ENCODE results near the gene FRAS1.
"Not testable (repeated sequence)": the region's sequence is repeated elsewhere in the genome, so short reads cannot be mapped to it uniquely, and the experiment has no call there.

Gene FRAS1

DNA sequence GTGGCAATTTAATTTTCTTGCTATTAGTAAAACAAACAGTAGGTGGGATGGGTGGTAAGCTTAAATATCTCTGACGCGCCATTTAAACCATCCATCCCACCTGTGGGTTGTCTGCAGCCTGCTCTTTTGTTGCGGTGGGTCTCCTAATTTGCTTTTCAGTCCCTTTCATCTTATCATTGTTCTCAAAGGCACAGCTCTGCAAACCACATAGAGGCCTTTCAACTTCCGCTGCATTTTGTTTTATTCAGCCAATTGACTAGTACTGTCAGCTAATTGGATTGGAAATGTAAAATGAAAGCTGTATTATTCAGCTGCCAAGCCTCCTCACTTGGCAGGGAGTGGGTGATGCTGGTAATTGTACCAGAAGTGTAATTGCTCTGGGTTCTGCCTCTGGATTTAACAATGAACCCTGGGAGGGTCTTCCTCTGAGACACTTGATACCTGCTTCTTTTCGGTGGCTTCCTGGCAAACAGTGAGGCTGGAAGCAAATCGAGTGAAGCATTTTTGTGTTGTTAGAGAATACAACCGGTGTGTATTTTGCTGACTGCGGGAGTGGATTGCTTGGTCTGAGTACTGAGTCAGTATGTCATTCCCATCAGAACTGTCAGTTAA lies 165.6 kb downstream of the FRAS1 start:
- no peak for DNase-seq

DNA sequence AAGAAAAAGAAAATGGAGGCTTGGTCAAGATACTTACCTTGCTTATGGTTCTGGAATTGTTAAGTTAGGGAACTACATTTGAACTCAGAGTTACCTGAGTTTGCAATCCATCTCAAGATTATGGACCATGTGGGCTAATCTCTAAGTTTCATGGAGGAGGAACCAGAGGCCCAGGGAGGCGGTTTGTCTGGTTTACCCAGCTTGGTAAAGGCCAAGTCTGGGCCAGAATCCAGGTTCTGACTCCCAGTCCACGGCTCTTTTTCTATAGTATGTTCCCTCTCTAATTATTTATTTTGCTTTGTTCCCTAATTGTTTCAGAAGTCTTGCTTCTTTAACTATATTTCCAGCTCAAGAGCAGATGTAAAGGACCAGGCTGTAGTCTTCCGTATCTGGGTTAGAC lies 168.1 kb downstream of the FRAS1 start:
- no peak for DNase-seq

DNA sequence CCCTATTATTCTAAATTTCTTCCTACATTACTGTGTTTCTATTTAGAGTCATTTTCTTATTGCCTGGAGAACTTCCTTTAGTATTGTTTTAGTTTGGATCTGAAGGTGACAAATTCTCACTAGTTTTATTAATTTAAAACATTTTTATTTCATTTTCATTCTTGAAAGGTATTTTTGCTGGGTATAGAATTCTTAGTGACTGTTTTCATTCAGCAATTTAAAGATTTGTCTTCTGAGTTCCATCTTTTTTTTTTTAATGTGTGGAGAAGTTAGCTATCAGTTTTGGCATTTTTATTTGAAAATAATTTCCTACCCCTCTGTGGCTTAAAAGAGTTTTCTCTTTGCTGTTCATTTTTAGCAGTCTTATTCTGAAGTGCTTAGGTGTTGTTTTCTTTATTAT lies 169.2 kb downstream of the FRAS1 start:
- no peak for DNase-seq

DNA sequence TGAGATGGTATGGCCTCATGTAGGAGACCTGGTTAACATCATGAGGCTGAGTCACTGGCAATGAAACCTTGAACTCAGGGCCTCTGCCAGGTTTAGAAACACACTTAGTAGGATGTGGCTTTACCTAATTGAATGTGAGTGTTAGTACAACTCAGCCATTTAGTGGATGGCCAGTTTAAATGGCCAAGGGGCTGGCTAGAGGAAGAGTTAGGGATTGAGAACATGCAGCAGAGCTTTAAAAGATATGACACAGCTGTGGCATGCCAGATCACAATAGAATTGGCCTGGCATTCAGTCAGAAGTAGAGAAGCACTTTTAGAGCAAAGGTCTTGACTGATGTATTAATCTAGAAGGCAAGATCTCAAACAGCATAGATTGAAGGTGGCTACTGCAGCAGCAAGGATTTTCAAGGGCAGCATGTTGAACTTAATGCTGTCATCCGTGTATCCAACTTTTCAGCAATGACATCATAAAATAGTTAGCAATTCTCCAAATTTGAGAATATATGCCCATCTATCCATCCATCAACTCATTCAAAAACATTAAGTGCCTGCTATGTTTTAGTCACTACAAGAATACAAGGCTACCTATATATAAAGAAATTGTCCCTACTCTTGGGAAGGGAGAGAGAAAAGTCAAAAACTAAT lies 170.4 kb downstream of the FRAS1 start:
- DNase-seq = no peak

DNA sequence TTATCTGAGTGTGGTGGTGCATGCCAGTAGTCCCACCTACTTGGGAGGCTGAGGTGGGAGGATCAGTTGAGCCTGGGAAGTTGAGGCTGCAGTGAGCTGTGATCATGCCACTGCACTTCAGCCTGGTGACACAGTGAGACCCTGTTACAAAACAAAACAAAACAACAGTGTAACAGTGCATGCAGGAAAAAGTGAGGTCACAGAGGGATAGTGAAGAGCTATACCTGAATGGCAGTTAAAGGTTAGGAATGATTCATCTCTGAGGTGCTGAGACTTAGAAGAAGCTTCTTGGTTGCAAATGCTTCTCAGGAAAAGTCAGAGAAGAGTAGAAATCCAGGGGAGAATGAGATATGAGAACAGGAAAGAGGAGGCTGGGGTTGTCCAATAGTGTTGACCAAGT lies 178.7 kb downstream of the FRAS1 start:
- DNase-seq = no peak

DNA sequence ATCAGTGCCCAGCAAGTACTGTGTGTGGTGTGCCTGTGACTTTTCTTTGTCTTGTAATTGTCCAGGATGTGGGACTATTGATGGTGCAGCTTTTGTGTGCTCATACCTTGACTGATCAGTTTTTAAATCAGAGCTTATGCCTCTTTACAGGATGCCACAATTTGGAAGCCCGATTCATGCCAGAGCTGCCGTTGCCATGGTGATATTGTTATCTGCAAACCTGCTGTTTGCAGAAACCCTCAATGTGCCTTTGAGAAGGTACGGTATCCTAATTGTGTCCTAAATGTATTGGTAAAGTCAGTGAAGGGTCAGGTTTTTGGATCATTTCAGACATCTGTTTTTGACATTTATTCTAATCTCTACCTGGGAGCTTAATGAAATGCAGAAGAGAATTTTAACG lies 180.2 kb downstream of the FRAS1 start:
- no peak for DNase-seq

DNA sequence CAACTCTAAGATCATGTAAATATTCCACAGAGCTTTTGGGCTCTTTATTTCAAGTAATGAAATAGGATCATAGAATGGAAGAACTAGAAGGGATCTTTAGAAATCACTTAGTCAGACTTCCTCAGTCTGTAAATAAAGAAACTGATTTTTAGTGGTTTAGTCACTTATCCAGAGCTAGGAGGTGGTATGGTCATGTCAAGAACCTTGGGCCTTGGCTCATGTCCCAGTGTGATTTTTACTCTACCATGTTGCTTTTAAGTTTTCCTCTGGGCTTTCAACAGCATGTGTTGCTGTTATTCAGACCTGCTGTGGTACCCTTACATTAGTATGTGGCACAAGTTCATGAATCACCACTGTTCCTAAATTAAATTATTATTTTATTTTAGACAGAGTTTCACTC lies 184.9 kb downstream of the FRAS1 start:
- DNase-seq = no peak

DNA sequence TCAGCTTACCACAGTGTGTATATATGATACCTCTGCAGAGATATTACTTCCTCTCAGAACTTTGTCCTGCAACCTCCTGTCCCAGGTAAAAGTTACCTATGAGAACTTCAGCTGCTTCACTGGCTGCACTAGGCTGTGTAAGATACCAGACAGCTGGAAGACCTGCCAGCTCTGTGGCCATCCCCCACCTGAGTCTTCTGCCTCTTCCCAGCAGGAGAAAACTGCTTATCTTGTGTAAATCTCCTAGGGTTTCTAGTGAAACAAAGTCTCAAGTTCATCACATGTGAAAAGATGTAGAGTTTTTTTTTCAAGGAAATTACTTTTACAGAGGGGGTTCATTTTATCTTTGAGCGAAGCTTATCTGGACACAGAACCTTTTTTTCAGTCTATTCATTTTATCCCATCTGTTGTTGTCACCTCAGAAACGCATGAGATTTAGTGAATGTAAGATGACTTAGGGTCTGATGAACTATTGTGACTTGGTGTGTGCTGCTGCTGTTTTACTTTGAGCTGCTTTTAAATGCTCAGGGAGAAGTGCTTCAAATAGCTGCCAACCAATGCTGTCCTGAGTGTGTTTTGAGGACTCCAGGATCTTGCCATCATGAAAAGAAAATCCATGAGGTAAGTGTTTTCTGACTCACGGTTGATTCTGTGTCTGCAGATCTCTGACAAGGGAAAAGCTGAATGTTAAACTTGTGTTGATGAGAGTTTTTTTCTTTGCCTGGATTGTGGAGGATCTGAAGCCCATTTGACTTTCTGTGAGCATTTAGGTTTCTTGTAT lies 187.8 kb downstream of the FRAS1 start:
- no peak for DNase-seq

DNA sequence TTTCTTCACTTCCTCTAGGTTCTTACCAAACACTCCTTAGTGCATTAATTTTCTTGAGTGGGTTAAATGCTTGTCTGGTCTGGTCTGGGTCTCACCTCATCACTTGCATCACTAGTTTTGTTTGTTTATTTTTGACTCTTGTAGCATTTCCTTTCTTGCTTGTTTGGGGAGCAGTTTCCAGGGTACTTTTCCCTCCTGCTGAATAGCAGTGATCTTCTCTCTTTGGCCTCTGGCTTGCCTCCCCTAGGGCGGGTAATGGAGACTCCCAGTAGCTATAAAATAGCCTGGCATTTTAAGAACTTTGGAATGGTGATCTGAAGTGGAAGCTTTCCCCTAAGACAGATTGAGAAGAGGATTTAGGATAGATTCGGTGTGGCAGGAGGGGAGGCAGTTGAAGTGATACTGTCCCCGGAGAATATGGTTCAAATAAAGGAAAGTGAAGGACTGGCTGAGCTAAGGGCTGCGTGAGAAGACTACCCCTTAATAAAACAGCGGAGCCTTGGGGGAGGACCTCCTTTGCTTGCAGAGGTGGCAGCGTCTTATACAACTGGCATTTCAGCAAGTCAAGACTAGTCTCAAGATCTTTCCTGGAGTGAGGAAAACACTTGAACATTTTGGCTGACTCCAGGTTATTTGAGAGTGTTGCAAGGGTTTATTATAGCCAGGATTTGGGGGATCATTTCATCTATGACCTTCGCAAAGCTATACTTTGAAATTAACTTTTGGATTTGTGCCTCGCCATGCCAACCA lies 190.6 kb downstream of the FRAS1 start:
- DNase-seq = no peak

DNA sequence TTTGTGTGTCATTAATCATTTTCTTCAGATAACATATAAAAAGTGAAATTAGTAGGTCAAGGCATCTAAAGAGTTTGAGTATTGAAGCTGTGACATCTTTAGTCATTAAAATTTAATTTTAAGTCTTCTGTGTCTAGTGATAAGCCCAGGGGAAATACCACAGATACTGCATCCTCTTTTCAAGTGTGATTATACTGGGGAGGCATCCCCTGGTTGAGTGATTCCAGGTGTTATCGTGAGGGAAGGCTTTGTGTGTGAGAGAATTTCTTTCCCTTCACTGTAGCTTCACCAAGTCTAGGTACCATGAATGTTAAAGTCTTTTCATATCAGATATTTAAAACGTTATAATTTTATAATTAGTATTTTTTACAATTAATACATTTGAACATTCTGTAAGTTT lies 193.4 kb downstream of the FRAS1 start:
- no peak for DNase-seq

DNA sequence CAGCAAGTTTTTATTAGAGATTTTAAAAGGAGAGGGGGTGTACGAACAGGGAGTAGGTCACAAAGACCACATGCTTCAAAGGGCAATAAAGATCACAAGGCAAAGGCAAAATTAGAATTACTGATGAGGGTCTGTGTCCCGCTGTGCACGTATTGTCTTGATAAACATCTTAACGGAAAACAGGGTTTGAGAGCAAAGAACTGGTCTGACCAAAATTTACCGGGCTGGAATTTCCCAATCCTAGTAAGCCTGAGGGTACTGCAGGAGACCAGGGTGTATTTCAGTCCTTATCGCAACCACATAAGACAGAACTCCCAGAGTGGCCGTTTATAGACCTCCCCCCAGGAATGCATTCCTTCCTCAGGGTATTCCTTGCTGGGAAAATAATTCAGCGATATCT lies 195.7 kb downstream of the FRAS1 start:
- not testable (repeated sequence) for DNase-seq

DNA sequence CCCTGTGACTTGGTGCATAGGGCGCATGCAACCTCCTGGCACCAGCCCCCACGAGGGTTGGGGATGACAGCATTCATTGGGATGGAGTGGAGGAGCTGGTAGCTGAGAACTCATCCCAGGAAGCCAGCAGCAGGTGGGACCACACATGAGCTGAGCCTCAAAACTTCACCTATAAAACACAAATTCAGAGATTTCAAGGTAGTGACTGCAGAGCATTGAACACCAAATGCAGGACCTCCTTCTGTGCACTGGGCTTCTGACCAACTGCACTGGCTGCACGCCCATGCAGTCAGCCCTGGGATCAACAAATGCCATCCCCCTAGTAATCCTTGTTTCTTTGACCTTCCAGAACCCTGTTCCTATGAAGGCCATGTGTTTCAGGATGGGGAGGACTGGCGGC lies 197.8 kb downstream of the FRAS1 start:
- DNase-seq = no peak

DNA sequence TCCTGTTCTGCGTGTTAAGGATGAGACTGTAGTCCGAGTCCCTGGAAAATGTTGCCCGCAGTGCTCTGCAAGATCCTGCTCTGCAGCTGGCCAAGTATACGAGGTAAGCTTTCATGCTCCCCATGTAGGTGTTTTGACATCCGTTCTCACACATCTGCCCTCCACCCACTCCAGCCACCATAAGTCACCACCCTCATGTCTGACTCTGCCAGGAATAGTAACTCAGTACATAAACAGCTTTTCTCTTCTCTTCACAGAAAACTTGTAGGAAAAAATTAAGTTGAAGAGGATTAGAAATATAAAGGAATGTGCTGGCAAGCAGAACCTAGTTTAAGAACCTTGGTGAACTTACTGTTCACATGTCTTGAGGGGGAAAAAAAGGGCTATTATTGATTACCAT lies 207.9 kb downstream of the FRAS1 start:
- DNase-seq = no peak

DNA sequence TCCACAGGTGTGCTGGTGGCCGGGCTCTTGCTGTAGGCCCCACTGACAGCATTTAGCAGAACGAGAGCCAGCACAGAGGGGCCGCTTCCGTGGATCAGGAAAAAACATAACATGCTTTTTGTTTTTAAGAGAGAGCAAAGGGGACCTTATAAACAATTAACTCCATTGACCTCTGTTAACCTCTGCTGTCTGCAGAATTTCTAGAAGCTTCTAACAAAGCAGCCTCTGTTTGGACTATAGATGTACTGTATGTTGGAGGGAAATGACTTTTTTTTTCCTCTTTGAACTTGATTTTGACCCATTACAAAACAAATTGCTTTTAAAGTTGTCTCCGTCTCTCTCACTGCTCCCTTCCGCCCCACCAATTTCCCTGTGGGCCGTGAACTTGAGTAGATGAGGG lies 210.7 kb downstream of the FRAS1 start:
- no peak for DNase-seq

DNA sequence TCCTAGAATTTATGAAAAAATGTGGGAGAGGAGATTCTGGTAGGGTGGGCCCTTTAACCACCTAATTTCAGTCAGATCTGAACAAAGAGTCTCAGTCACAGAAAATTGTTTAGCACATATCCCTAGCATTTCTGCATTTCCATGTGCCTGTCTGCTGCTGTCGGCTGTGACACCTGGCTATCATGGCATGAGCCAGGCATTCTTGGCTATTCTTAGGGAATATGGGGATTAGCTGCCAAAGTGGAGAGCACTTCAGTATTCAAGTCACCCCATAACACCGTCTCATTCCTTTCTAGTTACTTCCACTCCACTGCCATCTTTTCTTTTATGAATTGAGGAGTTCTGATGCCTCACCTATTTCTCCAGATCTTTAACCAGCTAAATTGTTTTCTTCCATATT lies 211.5 kb downstream of the FRAS1 start:
- no peak for DNase-seq

DNA sequence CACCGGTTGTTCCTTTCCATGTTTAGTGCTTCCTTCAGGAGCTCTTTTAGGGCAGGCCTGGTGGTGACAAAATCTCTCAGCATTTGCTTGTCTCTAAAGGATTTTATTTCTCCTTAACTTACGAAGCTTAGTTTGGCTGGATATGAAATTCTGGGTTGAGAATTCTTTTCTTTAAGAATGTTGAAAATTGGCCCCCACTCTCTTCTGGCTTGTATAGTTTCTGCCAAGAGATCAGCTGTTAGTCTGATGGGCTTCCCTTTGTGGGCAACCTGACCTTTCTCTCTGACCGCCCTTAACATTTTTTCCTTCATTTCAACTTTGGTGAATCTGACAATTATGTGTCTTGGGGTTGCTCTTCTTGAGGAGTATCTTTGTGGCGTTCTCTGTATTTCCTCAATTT lies 218.3 kb downstream of the FRAS1 start:
- not testable (repeated sequence) for DNase-seq

DNA sequence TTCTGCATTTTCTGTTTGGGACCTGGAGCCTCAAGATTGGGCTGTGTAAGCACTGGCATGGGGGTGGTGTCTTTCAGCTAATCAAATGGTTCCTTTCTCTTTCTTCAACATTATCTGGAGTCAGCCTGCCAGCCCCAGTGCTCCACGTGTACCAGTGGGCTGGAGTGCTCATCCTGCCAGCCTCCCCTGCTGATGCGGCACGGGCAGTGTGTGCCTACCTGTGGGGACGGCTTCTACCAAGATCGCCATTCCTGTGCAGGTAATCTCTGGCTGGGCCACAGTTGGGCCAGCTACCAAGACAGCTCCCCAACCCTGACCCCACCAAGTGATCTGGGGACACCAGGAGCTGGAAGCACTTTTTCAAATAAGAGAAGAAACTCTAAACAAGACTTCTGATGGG lies 229.2 kb downstream of the FRAS1 start:
- DNase-seq = no peak

DNA sequence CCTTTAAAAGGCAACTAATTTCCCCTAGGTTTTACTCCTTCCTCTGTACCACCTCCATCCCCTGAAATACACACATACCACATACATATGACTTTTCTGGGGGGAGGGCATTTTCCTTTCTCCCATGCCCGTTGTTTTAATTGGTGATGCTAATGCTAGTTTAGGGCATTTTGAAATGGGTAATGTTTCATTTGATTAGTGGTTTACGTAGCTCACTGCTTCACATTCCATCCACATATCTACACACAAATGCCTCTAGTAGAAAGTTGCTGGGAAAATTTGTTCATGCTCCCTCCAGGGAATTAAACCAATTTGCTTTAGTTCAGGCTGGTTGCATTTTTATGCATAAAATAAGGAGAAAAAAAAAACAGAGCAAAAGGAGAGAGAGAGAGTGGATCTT lies 231.2 kb downstream of the FRAS1 start:
- no peak for DNase-seq

DNA sequence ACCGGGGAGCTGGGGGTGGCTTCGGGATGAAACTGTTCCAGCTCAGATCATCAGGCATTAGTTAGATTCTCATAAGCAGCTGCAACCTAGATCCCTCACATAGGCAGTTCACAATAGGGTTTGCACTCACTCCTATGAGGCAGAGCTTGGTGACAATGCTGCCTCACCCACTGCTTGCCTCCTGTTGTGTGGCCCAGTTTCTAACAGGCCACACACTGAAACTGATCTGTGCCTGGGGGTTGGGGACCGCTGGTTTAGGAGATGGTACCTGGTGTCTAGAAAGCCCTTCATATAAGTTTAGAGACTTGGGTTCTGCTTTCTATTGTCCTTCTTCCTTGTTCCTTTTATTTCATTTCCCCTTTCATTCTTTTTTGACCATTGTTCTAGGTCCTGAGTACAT lies 234.2 kb downstream of the FRAS1 start:
- DNase-seq = no peak

DNA sequence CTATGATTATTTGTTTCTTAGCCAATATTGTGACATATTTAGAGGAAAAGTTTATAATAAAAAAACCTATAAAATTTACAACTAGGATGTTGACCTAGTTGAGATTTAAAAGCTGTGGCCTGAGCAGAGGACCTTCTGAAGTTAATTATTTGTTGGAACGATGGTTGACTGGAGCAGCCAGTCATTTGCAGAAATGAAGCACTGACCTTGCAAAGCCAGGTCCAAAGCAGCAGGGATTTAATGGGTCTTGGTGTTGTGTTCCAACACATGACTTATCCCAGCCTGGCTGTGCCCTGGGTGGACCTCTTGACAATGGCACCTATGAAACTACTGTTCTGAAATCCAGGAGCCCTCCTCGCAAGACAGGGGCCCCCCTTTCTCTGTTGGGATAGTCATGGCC lies 235.2 kb downstream of the FRAS1 start:
- no peak for DNase-seq

DNA sequence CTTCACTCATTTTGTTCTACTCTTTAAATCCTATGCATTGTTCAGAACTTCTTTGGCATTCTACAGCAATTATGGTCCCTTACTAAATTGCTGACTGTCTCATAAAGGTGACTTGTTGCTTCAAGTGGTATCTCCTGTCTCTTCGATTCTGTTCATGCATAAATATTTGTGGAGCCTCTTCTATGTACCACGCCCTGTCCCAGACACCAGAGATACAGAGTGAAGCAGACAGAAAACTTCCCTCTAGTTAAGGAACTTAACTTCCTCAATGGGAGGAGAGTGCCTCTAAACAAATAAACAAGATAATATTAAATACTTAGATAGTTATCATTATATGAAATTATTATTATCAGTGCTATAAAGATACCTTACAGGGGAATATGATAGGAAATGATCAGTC lies 235.7 kb downstream of the FRAS1 start:
- DNase-seq = no peak

DNA sequence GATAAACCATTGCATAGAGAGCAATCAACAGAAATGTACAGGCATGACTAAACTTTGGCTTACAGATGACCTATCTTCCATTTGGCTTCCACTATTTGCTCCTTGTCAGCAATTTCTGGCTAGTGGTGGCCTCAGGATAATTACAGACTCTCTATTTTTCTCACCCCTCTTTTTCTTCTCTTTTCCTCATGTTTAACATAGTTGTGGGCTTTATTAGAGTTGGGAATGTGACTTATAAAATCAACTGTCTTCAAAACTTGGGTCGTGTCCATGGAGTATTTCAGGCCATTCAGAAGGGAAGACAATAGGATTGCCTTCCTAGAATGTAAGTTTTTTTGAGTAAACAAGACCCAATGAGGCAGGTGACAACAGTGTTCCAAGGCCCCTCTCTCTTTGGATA lies 236.2 kb downstream of the FRAS1 start:
- no peak for DNase-seq

DNA sequence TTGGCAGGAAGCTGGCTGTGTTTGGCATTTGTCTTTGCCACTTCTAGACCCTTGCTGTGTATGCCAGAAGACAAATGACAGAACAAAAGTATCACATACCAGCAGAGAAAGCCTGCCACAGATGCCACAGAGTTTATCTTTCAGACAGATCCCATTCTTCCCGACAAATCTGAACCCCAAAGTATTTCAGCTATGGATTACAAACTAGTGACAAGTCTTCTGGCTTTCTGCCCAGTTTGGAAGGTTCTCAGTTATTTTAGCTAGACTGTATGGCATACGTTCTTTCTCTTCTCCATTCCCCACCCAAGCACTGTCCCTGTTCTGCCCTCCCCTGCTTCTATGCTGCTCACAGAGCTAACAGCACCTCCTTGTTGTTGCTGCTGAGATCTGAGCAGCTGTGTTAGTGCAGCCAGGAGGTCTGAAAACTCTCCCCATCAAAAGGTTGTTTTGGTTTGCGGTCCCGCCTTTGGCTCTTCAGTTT lies 236.7 kb downstream of the FRAS1 start:
- DNase-seq = no peak

DNA sequence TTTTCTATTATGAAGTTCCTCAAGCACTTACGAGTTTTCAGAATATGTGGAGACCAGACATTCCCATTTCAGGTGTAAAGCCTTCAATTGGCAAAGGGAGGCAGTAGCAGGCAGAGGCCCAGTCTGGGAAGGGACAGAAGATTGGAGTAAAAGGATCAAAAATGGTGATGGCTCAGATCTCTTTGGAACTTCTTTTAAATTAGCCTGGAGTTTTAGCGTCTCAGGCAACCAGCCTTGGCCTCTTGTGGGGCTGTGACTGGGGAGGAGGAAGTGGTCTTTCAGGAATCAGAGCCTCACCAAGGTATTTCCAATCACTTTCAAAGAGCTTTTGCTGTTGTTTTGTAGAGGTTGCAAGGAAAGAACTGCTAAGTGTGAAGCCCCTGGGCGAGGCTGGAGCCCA lies 239.1 kb downstream of the FRAS1 start:
- DNase-seq = no peak

All from activated effector memory CD4-positive, alpha-beta T cell treated with anti-CD3 and anti-CD28 coated beads, Interleukin-2, amount 50 U/mL, for 16 hours (primary cell).